Trophoblast cell (in vitro differentiated cells and primary cell): ENCODE results near the gene NMS.

Experiments
- DNase-seq, 2 donors: peaks; one replicate each; pipeline ENCODE4 v3.0.0-alpha.2; 2016
- H2AFZ ChIP-seq: 2 replicates; pipeline ENCODE4 v1.6.1; 2013; ENCODE audit warnings: low read length, moderate library complexity, mild to moderate bottlenecking; ENCODE audit not compliant: insufficient read depth, poor library complexity
- H2AK5ac ChIP-seq: 2 replicates; pipeline ENCODE4 v1.6.1; 2013; ENCODE audit warnings: mild to moderate bottlenecking, low read length
- H2BK120ac ChIP-seq: 2 replicates; pipeline ENCODE4 v1.6.1; 2013; ENCODE audit warnings: low read length, mild to moderate bottlenecking, moderate library complexity; ENCODE audit not compliant: insufficient read depth, poor library complexity
- H2BK12ac ChIP-seq: 2 replicates; pipeline ENCODE4 v1.6.1; 2013; ENCODE audit warnings: mild to moderate bottlenecking, low read length, moderate library complexity
- H2BK5ac ChIP-seq: 2 replicates; pipeline ENCODE4 v1.6.1; 2013; ENCODE audit warnings: low read length, low read depth, moderate library complexity, mild to moderate bottlenecking; ENCODE audit not compliant: poor library complexity
- H3K14ac ChIP-seq: 2 replicates; pipeline ENCODE4 v1.6.1; 2013; ENCODE audit warnings: mild to moderate bottlenecking, low read length
- H3K18ac ChIP-seq: 2 replicates; pipeline ENCODE4 v1.6.1; 2013; ENCODE audit warnings: mild to moderate bottlenecking, low read length
- H3K23ac ChIP-seq: 2 replicates; pipeline ENCODE4 v1.6.1; 2013; ENCODE audit warnings: low read length
- H3K27ac ChIP-seq: 2 replicates; pipeline ENCODE4 v1.5.1; 2013; ENCODE audit warnings: low read depth, mild to moderate bottlenecking, inconsistent platforms, low read length, moderate library complexity
- H3K27me3 ChIP-seq: 2 replicates; pipeline ENCODE4 v1.6.1; 2013; ENCODE audit warnings: inconsistent platforms, mild to moderate bottlenecking, low read length, moderate library complexity; ENCODE audit not compliant: insufficient read depth
- H3K36me3 ChIP-seq, 2 experiments: 1 replicate in 1 of 2; 2 replicates in 1 of 2; pipeline ENCODE4 v1.6.1; 2013; ENCODE audit warnings: low read length in 2 of 2, mild to moderate bottlenecking in 2 of 2, moderate library complexity in 1 of 2; ENCODE audit not compliant: insufficient read depth in 2 of 2, control insufficient read depth in 1 of 2
- H3K4ac ChIP-seq: 2 replicates; pipeline ENCODE4 v1.6.1; 2013; ENCODE audit warnings: low read depth, mild to moderate bottlenecking, low read length, moderate library complexity
- H3K4me1 ChIP-seq, 2 experiments: 1 replicate in 1 of 2; 2 replicates in 1 of 2; pipeline ENCODE4 v1.6.1; 2013; ENCODE audit warnings: low read length in 2 of 2, mild to moderate bottlenecking in 2 of 2, moderate library complexity in 1 of 2; ENCODE audit not compliant: insufficient read depth in 2 of 2, control insufficient read depth in 1 of 2
- H3K4me2 ChIP-seq: 2 replicates; pipeline ENCODE4 v1.6.1; 2013; ENCODE audit warnings: inconsistent platforms, mild to moderate bottlenecking, low read length, moderate library complexity
- H3K4me3 ChIP-seq: 2 replicates; pipeline ENCODE4 v1.5.1; 2013; ENCODE audit warnings: mild to moderate bottlenecking, low read depth, low read length, inconsistent platforms
- H3K79me1 ChIP-seq: one replicate; pipeline ENCODE4 v1.6.1; 2013; ENCODE audit warnings: low read length
- H3K79me2 ChIP-seq: 2 replicates; pipeline ENCODE4 v1.6.1; 2013; ENCODE audit warnings: low read length, mild to moderate bottlenecking; ENCODE audit not compliant: control insufficient read depth, insufficient read depth, poor library complexity
- H3K9ac ChIP-seq: 2 replicates; pipeline ENCODE4 v1.6.1; 2013; ENCODE audit warnings: mild to moderate bottlenecking, low read length
- H3K9me3 ChIP-seq: 2 replicates; pipeline ENCODE4 v1.6.1; 2013; ENCODE audit warnings: low read depth, mild to moderate bottlenecking, control low read depth, inconsistent platforms, low read length; ENCODE audit not compliant: insufficient read depth
- H4K12ac ChIP-seq: 2 replicates; pipeline ENCODE4 v1.6.1; 2013; ENCODE audit warnings: low read depth, mild to moderate bottlenecking, low read length, moderate library complexity
- H4K8ac ChIP-seq: 2 replicates; pipeline ENCODE4 v1.6.1; 2013; ENCODE audit warnings: low read depth, mild to moderate bottlenecking, low read length, moderate library complexity
- H4K91ac ChIP-seq: one replicate; pipeline ENCODE4 v1.6.1; 2013; ENCODE audit warnings: low read depth, mild to moderate bottlenecking, low read length, moderate library complexity
- WGBS: extraction: QIAGEN DNeasy Blood & Tissue Kit; methylation state at CpG from one replicate; pipeline ENCODE4 v1.1.7; 2013; ENCODE audit warnings: missing lambda C conversion rate; ENCODE audit not compliant: insufficient read length, insufficient coverage; ENCODE audit errors: extremely low coverage; 5-methylcytosine and 5-hydroxymethylcytosine counted together

Gene NMS

DNA sequence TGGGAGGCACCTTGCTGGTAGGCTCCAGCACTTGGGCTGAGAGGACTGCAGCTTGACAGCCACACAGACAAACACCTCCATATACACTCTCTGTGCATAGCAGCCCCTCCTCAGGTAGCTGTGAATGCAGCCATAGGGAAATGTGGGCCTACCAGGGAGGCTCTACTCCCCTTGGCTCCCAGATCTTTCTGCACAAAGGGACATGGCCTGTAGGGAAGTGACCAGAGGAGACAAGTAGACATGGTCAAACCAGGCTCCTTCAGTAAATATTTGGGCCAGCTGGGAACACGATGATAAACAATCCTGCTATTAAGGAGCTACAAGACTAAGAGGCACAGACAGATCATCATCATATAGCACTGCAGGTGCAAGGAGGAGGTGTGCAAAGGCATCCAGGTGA is 56.6 kb downstream of the NMS start:
- Histone ChIP-seq H3K79me2 (no peaks in the 10 kb centered on the region), H4K12ac (no peak overlapping the region), H4K8ac (no peak overlapping the region), H3K4me3 (no peak overlapping the region), H3K4ac (no peak overlapping the region), H3K14ac (no peak overlapping the region), H3K4me2 (no peak overlapping the region), H3K18ac (no peak overlapping the region), H2BK120ac (no peak overlapping the region), H2BK5ac (no peak overlapping the region), H3K36me3 (no peaks in the 10 kb centered on the region), H3K27me3 (no peaks in the 10 kb centered on the region), H2AK5ac (no peak overlapping the region), H3K23ac (no peak overlapping the region), H3K27ac (no peak overlapping the region), H3K4me1 (no peaks in the 10 kb centered on the region), H4K91ac (no peak overlapping the region), H3K9ac (no peak overlapping the region), H2BK12ac (no peak overlapping the region), H3K79me1 (no peaks in the 10 kb centered on the region), H2AFZ (no peak overlapping the region), H3K9me3 (no peaks in the 10 kb centered on the region)
- DNase-seq = no peak
- WGBS = no CpG with 5 or more reads among the region's 1 CpG

DNA sequence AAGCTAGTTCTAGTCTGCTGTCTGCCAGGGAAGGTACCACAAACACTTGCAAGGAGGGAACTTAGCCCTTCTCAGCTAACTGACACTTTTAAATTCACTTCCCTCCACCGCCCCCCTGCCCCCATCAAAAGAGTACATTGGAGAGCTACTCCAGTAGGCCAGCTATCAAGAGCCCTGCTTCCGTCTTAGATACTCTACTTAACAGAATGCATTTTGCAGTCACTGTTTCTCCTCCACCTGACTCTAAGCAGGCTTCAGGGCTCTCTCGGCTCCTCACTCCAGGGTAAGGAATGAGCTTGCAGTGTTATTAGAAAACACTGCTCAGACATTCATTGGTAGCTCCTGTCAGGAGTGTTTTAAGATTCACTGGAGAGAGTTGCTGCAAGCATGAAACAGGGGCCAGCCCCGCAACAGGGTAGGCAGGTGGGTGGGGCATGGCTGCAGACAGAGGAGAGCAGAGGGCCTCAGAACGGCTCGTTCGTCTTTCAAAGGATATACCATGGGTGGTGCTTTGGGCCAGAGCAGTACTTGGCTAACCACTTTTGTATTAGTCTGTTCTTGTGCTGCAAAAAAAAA is 57.2 kb downstream of the NMS start:
- Histone ChIP-seq H4K8ac (no peak overlapping the region), H3K9me3 (no peaks in the 10 kb centered on the region), H4K91ac (no peak overlapping the region), H3K4me3 (no peak overlapping the region), H3K23ac (no peak overlapping the region), H3K9ac (no peak overlapping the region), H3K18ac (no peak overlapping the region), H2BK120ac (no peak overlapping the region), H3K4ac (no peak overlapping the region), H2BK5ac (no peak overlapping the region), H3K27me3 (no peaks in the 10 kb centered on the region), H4K12ac (no peak overlapping the region), H3K4me1 (no peaks in the 10 kb centered on the region), H3K79me2 (no peaks in the 10 kb centered on the region), H3K4me2 (no peak overlapping the region), H3K14ac (no peak overlapping the region), H2BK12ac (no peak overlapping the region), H3K79me1 (no peaks in the 10 kb centered on the region), H2AK5ac (no peak overlapping the region), H3K36me3 (no peaks in the 10 kb centered on the region), H2AFZ (no peak overlapping the region), H3K27ac (no peak overlapping the region)
- DNase-seq = no peak
- no CpG with 5 or more reads among the region's 7 CpGs for WGBS

DNA sequence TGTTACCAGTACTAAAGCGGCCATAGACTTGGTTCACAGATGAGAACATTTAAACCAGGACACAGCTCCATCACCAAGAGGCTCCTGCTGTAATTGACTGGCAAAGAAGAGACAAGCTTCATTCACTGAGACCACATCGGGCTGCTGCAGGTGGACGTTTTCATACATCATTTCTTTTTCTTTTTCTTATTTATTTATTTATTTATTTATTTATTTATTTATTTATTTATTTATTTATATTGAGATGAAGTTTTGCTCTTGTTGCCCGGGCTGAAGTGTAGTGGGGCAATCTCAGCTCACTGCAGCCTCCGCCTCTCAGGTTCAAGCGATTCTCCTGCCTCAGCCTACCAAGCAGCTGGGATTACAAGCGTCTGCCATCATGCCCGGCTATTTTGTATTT is 58.9 kb downstream of the NMS start:
- Histone ChIP-seq H3K36me3 (no peaks in the 10 kb centered on the region), H3K79me1 (no peaks in the 10 kb centered on the region), H3K27me3 (no peaks in the 10 kb centered on the region), H4K91ac (no peak overlapping the region), H3K9me3 (no peaks in the 10 kb centered on the region), H3K4me3 (no peak overlapping the region), H3K23ac (no peak overlapping the region), H2BK5ac (no peak overlapping the region), H3K18ac (no peak overlapping the region), H3K4me2 (no peak overlapping the region), H2AK5ac (no peak overlapping the region), H3K14ac (no peak overlapping the region), H2AFZ (no peak overlapping the region), H3K4ac (no peak overlapping the region), H2BK120ac (no peak overlapping the region), H2BK12ac (no peak overlapping the region), H3K4me1 (no peaks in the 10 kb centered on the region), H4K8ac (no peak overlapping the region), H3K79me2 (no peaks in the 10 kb centered on the region), H4K12ac (no peak overlapping the region), H3K9ac (no peak overlapping the region), H3K27ac (no peak overlapping the region)
- WGBS = no CpG with 5 or more reads among the region's 8 CpGs
- no peak for DNase-seq

DNA sequence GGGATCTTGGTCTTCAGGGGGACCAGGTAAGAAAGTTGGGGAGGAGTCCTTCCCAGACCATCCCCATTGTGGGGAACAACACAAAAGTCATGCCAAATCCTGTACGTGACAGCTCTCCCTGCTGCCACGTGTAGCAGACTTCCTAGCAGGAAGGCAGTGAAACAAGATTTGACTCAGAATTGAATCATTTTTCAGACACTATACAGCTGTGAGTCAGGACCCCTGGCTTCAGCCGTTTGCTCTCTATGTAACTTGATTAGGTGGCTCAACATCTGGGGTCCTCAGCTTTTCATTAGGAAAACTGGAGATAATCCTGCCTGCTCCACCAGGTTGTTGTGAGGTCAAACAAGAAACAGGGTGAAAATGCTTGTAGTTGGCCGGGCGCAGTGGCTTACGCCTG is 59.6 kb downstream of the NMS start:
- H3K79me1 ChIP-seq = no peaks in the 10 kb centered on the region
- no peak overlapping the region for H2BK120ac ChIP-seq
- peak overlapping the region; percentile 10 for H2AFZ ChIP-seq
- H3K36me3 ChIP-seq = no peaks in the 10 kb centered on the region
- no peak overlapping the region for H4K91ac ChIP-seq
- no peak overlapping the region for H2BK12ac ChIP-seq
- H3K27me3 ChIP-seq = no peaks in the 10 kb centered on the region
- WGBS = no CpG with 5 or more reads among the region's 6 CpGs
- no peak overlapping the region for H3K27ac ChIP-seq
- no peak overlapping the region for H4K12ac ChIP-seq
- H4K8ac ChIP-seq = no peak overlapping the region
- no peak overlapping the region for H3K23ac ChIP-seq
- no peak overlapping the region for H3K9ac ChIP-seq
- H3K9me3 ChIP-seq = no peaks in the 10 kb centered on the region
- H3K4me3 ChIP-seq = no peak overlapping the region
- H2AK5ac ChIP-seq = no peak overlapping the region
- H3K4ac ChIP-seq = no peak overlapping the region
- no peak overlapping the region for H3K18ac ChIP-seq
- H3K14ac ChIP-seq = no peak overlapping the region
- no peak overlapping the region for H3K4me2 ChIP-seq
- no peak for DNase-seq
- H3K4me1 ChIP-seq = no peaks in the 10 kb centered on the region
- no peak overlapping the region for H2BK5ac ChIP-seq
- no peaks in the 10 kb centered on the region for H3K79me2 ChIP-seq
